ENCODE data around the gene IYD.

Gene IYD, protein sequence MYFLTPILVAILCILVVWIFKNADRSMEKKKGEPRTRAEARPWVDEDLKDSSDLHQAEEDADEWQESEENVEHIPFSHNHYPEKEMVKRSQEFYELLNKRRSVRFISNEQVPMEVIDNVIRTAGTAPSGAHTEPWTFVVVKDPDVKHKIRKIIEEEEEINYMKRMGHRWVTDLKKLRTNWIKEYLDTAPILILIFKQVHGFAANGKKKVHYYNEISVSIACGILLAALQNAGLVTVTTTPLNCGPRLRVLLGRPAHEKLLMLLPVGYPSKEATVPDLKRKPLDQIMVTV

DNA sequence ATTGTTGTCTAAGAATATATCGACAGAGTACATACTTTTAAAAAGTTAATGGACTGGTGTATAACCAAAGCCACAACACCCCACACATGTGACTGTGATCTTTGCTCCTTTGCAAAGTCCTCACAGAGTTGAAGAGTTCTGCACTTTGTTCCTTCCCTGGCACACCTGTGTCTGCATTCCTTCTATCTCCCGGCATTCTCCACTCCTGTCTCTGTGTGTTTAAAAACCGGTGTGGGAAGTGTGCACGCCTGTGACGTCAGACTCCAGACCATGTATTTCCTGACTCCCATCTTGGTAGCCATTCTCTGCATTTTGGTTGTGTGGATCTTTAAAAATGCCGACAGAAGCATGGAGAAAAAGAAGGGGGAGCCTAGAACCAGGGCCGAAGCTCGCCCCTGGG is at the start of gene IYD:
Gene IYD (plus strand): TSS at position 251 of the 400 bp plus-strand sequence. CDS start 20 bp downstream, at position 271.
- TF ChIP-seq, protein P1, sequence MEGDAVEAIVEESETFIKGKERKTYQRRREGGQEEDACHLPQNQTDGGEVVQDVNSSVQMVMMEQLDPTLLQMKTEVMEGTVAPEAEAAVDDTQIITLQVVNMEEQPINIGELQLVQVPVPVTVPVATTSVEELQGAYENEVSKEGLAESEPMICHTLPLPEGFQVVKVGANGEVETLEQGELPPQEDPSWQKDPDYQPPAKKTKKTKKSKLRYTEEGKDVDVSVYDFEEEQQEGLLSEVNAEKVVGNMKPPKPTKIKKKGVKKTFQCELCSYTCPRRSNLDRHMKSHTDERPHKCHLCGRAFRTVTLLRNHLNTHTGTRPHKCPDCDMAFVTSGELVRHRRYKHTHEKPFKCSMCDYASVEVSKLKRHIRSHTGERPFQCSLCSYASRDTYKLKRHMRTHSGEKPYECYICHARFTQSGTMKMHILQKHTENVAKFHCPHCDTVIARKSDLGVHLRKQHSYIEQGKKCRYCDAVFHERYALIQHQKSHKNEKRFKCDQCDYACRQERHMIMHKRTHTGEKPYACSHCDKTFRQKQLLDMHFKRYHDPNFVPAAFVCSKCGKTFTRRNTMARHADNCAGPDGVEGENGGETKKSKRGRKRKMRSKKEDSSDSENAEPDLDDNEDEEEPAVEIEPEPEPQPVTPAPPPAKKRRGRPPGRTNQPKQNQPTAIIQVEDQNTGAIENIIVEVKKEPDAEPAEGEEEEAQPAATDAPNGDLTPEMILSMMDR (IDR thresholded peaks at IDR 0.05; ENCODE audit: borderline replicate concordance, insufficient read depth, low read depth, low read length): no peak
- no peak within 1 kb of the TSS for H3K4me3 ChIP-seq (ENCODE audit: low read depth, low read length)

DNA sequence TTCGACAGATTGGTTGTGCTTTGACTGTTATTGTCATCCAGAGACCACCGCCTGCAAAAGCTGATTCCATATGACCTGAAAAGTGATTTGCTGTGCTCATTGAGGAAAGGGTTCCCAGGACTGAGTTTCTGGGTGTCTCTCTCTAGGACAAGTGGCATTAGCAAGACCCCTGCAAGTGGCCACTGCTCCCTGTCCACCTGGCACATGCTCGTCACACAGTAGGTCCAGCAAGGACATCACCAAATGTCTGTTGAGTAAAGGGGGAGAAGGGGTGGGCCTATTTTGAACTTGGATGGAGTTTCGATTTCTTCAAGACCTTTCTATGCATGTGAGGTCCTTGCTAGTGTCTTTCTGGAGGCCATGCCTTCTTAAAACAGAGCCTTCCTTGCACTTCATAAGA is 48.9 kb upstream of the IYD start:
- no peak overlapping the region for H3K4me3 ChIP-seq (ENCODE audit: low read depth, low read length)
- TF ChIP-seq, protein P1 (IDR thresholded peaks at IDR 0.05; ENCODE audit: borderline replicate concordance, insufficient read depth, low read depth, low read length): no peak

DNA sequence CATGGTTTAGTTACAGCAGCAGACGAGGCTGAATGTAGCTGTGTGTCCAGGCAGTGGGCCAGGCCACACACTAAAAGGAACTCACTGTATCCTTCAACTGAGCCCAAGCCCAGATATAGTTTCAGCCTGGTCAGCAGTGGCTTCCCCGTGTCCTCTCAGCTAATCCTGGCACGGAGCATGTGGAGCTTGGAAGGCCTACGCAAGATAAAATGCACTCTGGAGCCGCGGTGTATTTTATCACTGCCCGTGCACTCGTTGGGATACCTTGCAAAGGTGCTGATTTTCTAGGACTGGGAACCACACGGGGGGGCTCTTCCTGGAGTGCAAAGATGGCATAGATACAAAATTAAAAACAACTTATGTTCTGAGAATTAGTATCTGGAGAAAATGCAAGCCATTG is 48.4 kb upstream of the IYD start:
- no peak overlapping the region for H3K4me3 ChIP-seq (ENCODE audit: low read depth, low read length)
- TF ChIP-seq, protein P1 (IDR thresholded peaks at IDR 0.05; ENCODE audit: borderline replicate concordance, insufficient read depth, low read depth, low read length): no peak

DNA sequence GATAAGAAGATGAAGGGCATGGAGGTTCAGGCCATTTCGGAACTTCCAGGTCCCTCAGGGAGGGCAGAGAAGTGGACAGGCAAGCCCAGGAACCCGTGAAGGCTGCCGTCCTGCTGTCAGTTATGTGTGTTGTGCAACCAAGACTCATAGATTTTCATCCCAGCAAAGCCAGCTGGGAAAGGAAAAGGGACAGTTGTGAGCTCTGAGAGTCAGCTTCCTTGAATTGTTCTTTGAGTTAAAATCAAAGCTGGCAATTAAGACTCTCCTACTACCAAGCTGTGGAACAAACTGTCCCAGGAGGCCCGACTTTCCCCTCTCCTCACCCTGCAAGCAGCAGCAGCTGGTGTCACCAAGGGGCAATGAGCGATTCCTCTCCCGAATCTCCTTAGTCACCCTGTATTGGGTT is 46.3 kb upstream of the IYD start:
- no peak overlapping the region for H3K4me3 ChIP-seq (ENCODE audit: low read depth, low read length)
- TF ChIP-seq, protein P1 (IDR thresholded peaks at IDR 0.05; ENCODE audit: borderline replicate concordance, insufficient read depth, low read depth, low read length): no peak

DNA sequence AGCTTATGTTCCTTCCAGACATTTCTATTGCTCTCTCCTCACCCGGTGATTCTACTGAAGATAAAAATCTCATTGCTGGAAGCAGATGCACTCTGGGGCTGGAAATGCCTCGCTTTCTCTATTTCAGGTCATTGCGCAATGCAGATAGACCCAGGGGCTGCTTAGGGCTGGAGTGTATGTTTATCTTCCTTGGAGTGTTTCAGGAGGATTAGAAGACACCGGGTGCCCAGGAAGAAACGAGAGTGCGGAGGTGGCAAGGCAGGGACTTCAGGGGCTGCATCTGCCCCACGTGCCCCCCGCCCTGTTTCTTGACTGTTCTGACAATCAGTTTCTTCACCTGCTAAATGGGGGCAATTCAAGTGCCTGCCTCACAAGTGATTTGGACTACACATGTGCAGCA is 45.6 kb upstream of the IYD start:
- TF ChIP-seq, protein P1 (IDR thresholded peaks at IDR 0.05; ENCODE audit: borderline replicate concordance, insufficient read depth, low read depth, low read length): no peak
- H3K4me3 ChIP-seq (ENCODE audit: low read depth, low read length): no peak overlapping the region

DNA sequence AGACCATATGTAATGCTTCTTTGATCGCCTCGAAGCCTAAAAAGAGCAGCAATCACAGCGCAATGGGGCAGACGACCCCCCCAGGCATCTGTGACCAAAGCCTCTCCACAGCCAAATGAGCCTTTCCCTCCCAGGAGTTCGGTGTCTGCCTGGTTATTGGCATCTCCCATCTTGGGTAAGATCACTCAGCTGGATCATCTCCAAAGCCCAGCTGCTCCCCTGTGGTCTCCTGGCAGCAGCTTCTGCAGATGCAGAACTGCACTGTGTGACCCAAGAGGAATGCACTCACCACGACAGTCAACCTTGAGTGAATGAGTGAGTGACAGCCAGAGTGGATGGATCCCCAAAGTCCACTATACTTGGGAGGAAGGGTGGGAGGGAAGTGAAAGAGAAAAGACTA is 44.8 kb upstream of the IYD start:
- no peak overlapping the region for H3K4me3 ChIP-seq (ENCODE audit: low read depth, low read length)
- TF ChIP-seq, protein P1 (IDR thresholded peaks at IDR 0.05; ENCODE audit: borderline replicate concordance, insufficient read depth, low read depth, low read length): no peak

DNA sequence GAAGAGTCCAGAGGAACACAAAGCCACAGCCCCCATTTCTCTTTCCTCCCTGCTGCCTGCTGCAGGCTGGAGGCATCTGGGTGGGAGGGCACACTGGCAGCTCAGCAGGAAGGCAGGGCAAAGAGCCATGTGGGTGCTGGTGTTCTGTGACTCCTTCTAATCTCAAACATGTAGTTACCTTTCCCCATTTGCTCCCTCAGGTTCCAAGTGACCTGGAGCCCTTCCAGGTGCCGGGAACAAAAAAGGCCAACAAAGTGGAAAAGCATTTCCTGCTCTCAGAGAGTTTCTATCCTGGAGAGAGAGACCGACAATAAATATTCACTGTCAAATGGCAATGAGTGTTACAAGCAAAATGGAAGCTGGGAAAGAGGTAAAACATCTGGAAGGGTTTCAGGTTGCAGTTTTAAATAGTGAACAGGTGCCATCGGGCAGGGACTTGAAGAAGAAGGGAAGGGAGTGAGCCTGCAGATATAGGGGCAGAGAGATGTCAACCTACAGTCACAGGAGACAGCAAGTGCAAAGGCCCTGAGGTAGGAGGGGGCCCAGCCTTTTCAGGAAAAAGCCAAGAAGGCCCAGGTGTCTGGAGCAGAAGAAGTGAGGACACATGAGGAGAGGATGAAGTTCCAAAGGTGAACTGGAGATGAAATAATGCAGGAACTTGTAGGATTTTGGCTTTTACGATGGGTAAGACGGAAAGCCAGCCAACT is 43.6 kb upstream of the IYD start:
- H3K4me3 ChIP-seq (ENCODE audit: low read depth, low read length): no peak overlapping the region
- TF ChIP-seq, protein P1 (IDR thresholded peaks at IDR 0.05; ENCODE audit: borderline replicate concordance, insufficient read depth, low read depth, low read length): no peak
